ENCODE measurements around the gene ASZ1.
"Not testable (repeated sequence)": the region's sequence is repeated elsewhere in the genome, so short reads cannot be mapped to it uniquely, and the experiment has no call there.

ASZ1 gene, protein sequence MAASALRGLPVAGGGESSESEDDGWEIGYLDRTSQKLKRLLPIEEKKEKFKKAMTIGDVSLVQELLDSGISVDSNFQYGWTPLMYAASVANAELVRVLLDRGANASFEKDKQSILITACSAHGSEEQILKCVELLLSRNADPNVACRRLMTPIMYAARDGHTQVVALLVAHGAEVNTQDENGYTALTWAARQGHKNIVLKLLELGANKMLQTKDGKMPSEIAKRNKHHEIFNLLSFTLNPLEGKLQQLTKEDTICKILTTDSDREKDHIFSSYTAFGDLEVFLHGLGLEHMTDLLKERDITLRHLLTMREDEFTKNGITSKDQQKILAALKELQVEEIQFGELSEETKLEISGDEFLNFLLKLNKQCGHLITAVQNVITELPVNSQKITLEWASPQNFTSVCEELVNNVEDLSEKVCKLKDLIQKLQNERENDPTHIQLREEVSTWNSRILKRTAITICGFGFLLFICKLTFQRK

GRCh38 chr7:117427258-117427701 is at the start of gene ASZ1:
ASZ1 (minus strand) TSS chr7:117427493; CDS start chr7:117427460, 33 bp downstream.
- DNase-seq (ENCODE audit: low read depth in 3 of 3, low spot score in 1 of 3), result no peak

DNA sequence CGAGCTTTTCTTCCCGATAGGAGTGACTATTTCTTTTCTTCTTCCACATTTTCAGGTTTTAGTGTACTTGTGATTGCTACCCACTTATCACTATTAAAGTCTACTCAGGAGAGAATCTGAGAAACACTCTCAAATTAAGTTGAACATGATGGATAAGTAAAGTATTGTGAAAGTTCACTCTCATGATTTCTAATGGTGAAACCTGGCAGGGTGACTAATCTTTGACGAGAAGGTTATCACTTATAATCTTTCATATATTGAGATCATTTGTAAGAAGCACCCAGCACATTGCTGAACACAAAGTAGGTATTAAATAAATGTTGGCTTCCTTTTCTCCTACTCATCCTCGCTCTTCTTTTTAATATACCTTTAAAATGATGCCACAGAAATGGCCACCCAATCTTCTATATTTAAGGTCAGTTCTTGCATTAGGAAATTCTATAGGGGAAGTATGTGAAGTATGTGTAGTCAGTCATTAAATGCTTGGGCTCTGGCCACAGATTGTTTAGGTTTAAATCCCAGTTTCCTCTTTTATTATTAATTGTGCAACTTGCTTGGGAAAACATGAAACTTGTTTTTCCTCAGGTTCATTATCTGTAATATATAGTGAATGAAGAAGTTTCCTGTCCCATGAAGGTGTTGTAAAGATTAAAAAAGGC is 49.4 kb upstream of the ASZ1 start:
- no peak for DNase-seq (ENCODE audit: low read depth in 3 of 3, low spot score in 1 of 3)

GRCh38 chr7:117472335-117472734 is 45.0 kb upstream of the ASZ1 start:
- DNase-seq (ENCODE audit: low read depth in 3 of 3, low spot score in 1 of 3), result no peak

GRCh38 chr7:117470777-117471176 is 43.5 kb upstream of the ASZ1 start:
- no peak for DNase-seq (ENCODE audit: low read depth in 3 of 3, low spot score in 1 of 3)

DNA sequence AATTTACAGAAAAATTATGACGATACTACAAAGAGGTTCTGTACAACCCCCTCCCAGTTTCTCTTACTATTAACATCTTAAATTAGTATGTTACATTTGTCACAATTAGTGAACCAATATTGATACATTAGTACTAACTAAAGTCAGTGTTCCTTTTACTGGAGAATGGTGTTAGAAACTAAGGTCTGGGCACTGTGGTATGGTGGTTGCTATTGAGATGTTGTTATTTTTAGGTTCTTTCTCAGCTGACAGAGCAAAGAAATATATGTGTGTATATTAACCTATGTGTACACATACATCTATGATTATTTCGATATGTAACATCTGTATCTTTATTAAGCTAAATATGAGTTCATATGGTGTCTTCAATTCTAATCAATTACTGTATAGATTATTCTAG is 40.9 kb upstream of the ASZ1 start:
- DNase-seq (ENCODE audit: low read depth in 3 of 3, low spot score in 1 of 3), result no peak

- DNase-seq (ENCODE audit: low read depth in 3 of 3, low spot score in 1 of 3), result not testable (repeated sequence)
Measured at GRCh38 chr7:117460815-117461214, 33.5 kb upstream of the ASZ1 start.

- no peak for DNase-seq (ENCODE audit: low read depth in 3 of 3, low spot score in 1 of 3)
Measured at GRCh38 chr7:117459735-117460134, 32.4 kb upstream of the ASZ1 start.

- DNase-seq (ENCODE audit: low read depth in 3 of 3, low spot score in 1 of 3), result no peak
Measured at GRCh38 chr7:117458977-117459583, 31.8 kb upstream of the ASZ1 start.

- DNase-seq (ENCODE audit: low read depth in 3 of 3, low spot score in 1 of 3), result no peak
Measured at GRCh38 chr7:117448655-117449054, 21.4 kb upstream of the ASZ1 start.

- DNase-seq (ENCODE audit: low read depth in 3 of 3, low spot score in 1 of 3), result no peak
Measured at GRCh38 chr7:117446220-117446815, 19.0 kb upstream of the ASZ1 start.

DNA sequence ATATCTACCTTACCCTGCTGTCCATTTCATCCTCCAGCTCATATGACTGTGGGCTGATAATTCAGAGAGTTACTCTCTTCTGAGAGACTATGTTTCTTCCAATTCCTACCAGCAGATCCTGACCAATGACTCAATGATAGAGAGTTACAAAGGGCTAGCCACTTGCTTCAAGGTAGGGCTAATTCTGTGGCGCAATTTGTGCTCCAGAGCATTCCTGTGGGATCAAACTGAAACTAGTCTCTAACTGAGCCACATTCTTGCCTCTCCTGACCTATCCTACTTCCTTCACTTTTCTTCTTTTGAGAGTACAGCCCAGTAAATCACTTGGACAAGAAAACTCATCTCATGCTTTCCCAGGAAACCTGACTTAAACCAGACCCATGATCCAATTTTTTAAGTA is 17.9 kb upstream of the ASZ1 start:
- DNase-seq (ENCODE audit: low read depth in 3 of 3, low spot score in 1 of 3), result no peak

- DNase-seq (ENCODE audit: low read depth in 3 of 3, low spot score in 1 of 3), result no peak
Measured at GRCh38 chr7:117444646-117445045, 17.4 kb upstream of the ASZ1 start.

GRCh38 chr7:117435475-117436043 is 8.3 kb upstream of the ASZ1 start:
- no peak for DNase-seq (ENCODE audit: low read depth in 3 of 3, low spot score in 1 of 3)

- no peak for DNase-seq (ENCODE audit: low read depth in 3 of 3, low spot score in 1 of 3)
Measured at GRCh38 chr7:117424090-117424829, 3.0 kb downstream of the ASZ1 start.

- not testable (repeated sequence) for DNase-seq (ENCODE audit: low read depth in 3 of 3, low spot score in 1 of 3)
Measured at GRCh38 chr7:117414591-117414990, 12.7 kb downstream of the ASZ1 start.

DNA sequence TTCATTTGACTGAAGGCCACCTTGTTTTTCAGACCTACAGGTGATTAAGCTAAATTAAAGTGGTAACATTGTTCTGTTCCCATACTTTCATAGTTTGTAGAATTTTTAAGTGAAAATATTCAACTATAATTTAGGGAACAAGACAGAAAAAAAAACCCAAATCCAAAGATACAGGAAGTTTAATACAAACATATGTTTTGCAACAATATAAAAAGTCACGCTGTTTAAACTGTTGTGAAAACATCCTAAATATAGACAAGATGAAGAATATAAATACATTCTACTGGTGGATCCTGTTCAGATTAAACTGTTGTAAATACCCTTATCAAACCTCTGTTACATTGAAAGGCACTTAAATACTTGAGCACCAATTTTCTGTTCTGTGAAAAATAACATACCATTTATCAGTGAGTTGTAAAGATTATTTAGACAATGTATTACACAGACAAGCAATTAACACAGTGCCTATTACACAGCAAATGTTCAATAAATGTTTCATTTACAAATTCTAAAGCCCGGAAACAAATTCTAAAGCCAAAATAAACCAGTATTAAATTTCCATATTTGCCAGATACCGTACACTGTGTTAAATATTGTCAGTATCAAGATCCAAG is 14.2 kb downstream of the ASZ1 start:
- DNase-seq (ENCODE audit: low read depth in 3 of 3, low spot score in 1 of 3), result no peak

DNA sequence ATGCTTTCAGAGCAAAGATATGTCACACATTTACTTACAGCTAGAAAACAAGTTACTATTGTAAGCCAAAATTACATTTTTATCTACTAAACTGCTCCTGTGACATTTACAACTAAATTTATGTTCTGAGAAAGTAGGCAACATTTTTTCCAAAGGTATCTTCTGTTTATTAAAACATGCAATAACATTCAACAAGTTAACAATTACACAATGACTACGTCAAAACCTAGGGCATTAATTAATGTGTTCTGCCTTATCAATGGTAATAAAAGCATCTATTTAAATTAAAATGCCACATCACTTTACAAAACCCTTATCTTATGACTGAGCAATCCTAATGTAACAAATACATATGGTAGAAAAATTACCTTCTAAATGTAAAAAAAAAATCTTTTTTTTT is 14.9 kb downstream of the ASZ1 start:
- DNase-seq (ENCODE audit: low read depth in 3 of 3, low spot score in 1 of 3), result no peak

GRCh38 chr7:117411539-117411938 is 15.8 kb downstream of the ASZ1 start:
- no peak for DNase-seq (ENCODE audit: low read depth in 3 of 3, low spot score in 1 of 3)

DNA sequence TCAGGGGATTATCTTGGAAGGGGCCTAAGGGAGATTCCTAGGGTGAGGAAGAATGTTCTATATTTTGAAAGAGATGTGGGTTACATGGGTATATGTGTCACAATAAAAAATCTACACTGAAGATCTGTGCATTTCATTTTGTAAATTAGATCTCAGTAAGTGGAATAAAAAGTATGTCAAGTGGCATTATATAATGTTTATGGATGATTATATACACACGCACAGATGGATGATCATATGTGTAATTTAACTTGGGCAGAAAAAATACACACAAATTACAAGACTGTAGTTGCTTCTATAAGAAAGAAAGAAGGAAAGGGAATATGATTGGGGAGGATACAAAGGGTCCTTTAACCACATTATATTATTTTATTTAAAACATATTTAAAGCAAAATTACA is 18.5 kb downstream of the ASZ1 start:
- DNase-seq (ENCODE audit: low read depth in 3 of 3, low spot score in 1 of 3), result no peak

DNA sequence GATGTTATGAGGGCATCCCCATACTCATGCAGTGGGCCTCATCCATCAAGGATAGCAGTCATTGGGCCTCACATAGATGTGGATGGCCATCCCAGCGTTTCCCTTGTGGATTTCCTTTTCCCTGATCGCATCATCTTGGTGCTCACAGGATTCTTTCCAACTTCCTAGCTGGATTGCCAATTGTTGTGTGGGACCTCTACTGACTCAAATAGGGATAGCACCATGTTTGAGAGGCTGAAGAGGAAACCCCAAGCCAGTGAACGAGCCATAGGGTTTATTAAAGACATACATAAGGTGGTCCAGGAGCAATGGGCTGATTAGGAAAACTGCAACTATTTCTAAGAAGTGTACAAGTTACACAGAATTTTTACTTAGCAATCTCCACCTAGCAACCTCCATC is 21.8 kb downstream of the ASZ1 start:
- DNase-seq (ENCODE audit: low read depth in 3 of 3, low spot score in 1 of 3), result no peak
